Keratinocyte (primary cell): ENCODE measurements around the gene ANO7.

Source experiments
- EZH2 ChIP-seq: IDR thresholded peaks from one replicate; pipeline ENCODE4 v1.6.1; 2012; ENCODE audit warnings: inconsistent platforms, mild to moderate bottlenecking, low read length, moderate library complexity
- TF ChIP-seq, protein P1 (sequence below), 3 experiments: IDR thresholded peaks in 1 of 3; conservative IDR thresholded peaks in 1 of 3; optimal IDR thresholded peaks in 1 of 3; 2 replicates in 2 of 3; 3 replicates in 1 of 3; pipeline versions ENCODE3 to v1.5.1; 2011; ENCODE audit warnings: low read length in 3 of 3, mild to moderate bottlenecking in 3 of 3, moderate library complexity in 2 of 3, control low read depth in 1 of 3, inconsistent platforms in 1 of 3; ENCODE audit not compliant: insufficient read depth in 2 of 3; ENCODE audit errors: extremely low read depth in 1 of 3

DNA sequence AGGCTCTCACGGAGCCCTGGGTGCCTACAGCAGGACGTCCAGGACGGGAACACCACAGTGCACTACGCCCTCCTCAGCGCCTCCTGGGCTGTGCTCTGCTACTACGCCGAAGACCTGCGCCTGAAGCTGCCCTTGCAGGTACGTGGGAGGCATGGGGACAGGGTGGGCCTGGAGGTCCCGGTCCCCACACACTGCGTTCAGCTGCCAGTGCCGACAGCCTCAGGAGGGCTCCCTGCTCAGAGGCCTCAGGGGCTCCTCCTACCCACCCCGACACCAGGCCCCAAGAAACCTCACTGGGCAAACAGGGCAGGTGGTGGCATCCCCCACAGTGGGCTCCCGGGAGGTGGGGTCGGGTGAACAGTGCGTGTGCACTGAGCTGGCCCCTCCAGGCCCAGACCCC is 10.8 kb downstream of the ANO7 start:
- TF ChIP-seq, protein P1, sequence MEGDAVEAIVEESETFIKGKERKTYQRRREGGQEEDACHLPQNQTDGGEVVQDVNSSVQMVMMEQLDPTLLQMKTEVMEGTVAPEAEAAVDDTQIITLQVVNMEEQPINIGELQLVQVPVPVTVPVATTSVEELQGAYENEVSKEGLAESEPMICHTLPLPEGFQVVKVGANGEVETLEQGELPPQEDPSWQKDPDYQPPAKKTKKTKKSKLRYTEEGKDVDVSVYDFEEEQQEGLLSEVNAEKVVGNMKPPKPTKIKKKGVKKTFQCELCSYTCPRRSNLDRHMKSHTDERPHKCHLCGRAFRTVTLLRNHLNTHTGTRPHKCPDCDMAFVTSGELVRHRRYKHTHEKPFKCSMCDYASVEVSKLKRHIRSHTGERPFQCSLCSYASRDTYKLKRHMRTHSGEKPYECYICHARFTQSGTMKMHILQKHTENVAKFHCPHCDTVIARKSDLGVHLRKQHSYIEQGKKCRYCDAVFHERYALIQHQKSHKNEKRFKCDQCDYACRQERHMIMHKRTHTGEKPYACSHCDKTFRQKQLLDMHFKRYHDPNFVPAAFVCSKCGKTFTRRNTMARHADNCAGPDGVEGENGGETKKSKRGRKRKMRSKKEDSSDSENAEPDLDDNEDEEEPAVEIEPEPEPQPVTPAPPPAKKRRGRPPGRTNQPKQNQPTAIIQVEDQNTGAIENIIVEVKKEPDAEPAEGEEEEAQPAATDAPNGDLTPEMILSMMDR (optimal IDR thresholded peaks at IDR 0.05 in 1 of 3, IDR thresholded peaks at IDR 0.05 in 1 of 3, conservative IDR thresholded peaks at IDR 0.05 in 1 of 3; ENCODE audit: extremely low read depth in 1 of 3, insufficient read depth in 2 of 3, low read length in 3 of 3): no peak
- no peak for TF ChIP-seq EZH2
